ENCODE data around the gene PTPRN2. TPM values are rescaled to one million over a fixed set of nuclear protein-coding genes. Genes with fewer than 3 reads are reported as not detected.
"Not testable (repeated sequence)": the region's sequence is repeated elsewhere in the genome, so short reads cannot be mapped to it uniquely, and the experiment has no call there.

Gene PTPRN2
- total RNA-seq, 1 experiment from 2014 or later = not detected

DNA sequence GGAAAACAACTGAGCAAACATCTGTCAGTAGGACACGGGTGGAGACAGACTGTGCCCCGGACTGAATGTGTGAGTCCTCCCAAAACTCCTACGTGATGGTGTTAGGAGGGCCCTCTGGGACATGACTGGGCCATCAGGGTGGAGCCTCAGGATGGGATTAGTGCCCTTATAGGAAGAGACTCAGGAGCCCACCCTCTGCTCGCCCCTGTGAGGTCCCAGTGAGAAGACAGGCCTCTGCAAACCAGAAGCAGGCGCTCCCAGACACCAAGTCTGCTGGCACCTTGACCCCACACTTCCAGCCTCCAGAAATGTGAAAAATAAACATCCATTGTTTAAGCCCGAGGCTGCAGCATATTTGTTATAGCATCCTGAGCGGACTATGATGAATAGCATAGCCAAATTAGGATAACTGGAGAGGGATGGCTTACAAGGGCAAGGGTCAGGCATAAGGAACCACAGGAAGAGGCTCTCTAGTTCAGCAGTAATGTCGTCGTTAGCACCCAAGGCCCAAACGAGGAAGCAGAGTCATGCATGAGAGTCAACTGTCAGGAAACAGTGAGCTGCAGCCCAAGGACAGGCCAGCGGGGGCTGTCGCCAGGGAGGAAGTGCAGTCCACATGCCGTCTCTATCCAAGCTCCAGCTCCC, 50.6 kb downstream of the PTPRN2 start:
- Histone ChIP-seq H3K27ac (no peak overlapping the region), H3K36me3 (ENCODE audit: low read depth) (no peaks in the 10 kb centered on the region), H3K79me2 (ENCODE audit: low read depth) (no peaks in the 10 kb centered on the region), H3K4me3 (no peak overlapping the region), H3K9me3 (ENCODE audit: insufficient read depth, low read depth) (no peaks in the 10 kb centered on the region; the same call in 1 of the 2 replicates), H3K4me1 (replicated peaks; ENCODE audit: insufficient read depth) (no peaks in the 10 kb centered on the region), H3K4me2 (no peak overlapping the region), H2AFZ (no peak overlapping the region), H3K27me3 (ENCODE audit: insufficient read depth, low read depth) (peaks cover 100% of the 10 kb centered on the region), H3K9me2 (ENCODE audit: insufficient read depth) (no peaks in the 10 kb centered on the region), H4K20me1 (ENCODE audit: insufficient read depth) (no peaks in the 10 kb centered on the region), H3F3A (ENCODE audit: insufficient read depth, low read depth) (no peaks in the 10 kb centered on the region)
- ChIA-PET POLR2A (ENCODE audit: unreplicated experiment) (no interaction called here), CTCF (no interaction called here)
- DNase-seq = no peak
- intact Hi-C loops (cut with micrococcal nuclease; ENCODE audit: unreplicated experiment) = no loop called here
- TF ChIP-seq, protein P1, sequence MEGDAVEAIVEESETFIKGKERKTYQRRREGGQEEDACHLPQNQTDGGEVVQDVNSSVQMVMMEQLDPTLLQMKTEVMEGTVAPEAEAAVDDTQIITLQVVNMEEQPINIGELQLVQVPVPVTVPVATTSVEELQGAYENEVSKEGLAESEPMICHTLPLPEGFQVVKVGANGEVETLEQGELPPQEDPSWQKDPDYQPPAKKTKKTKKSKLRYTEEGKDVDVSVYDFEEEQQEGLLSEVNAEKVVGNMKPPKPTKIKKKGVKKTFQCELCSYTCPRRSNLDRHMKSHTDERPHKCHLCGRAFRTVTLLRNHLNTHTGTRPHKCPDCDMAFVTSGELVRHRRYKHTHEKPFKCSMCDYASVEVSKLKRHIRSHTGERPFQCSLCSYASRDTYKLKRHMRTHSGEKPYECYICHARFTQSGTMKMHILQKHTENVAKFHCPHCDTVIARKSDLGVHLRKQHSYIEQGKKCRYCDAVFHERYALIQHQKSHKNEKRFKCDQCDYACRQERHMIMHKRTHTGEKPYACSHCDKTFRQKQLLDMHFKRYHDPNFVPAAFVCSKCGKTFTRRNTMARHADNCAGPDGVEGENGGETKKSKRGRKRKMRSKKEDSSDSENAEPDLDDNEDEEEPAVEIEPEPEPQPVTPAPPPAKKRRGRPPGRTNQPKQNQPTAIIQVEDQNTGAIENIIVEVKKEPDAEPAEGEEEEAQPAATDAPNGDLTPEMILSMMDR (conservative IDR thresholded peaks at IDR 0.05) = no peak
- TF ChIP-seq EZH2 (IDR thresholded peaks at IDR 0.05; ENCODE audit: low read depth) = no peak
- no TSS peak for BruUV-seq (replicated peaks)

DNA sequence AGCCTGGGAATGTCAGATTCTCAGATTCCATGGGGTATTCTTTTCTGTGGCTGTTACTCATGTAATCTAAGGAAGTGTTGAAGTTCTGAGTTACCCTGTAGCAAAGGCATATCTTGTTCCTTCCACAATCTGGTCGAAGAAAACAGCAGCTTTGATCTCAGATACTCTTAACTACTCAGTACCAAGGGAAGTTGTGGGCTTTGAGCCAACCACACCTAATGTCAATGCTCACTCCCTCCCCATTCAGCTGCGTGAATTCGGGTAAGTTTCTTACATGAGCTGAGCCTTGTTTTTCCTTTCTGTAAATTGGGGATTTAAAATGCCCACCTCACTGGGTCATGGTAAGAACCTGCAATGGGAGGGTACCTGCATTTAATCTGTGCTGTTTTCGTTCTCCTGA, 52.5 kb downstream of the PTPRN2 start:
- BruUV-seq (replicated peaks) = no TSS peak
- no peaks in the 10 kb centered on the region for H3K36me3 ChIP-seq (ENCODE audit: low read depth)
- no peaks in the 10 kb centered on the region; the same call in 1 of the 2 replicates for H3K9me3 ChIP-seq (ENCODE audit: insufficient read depth, low read depth)
- no peaks in the 10 kb centered on the region for H3K9me2 ChIP-seq (ENCODE audit: insufficient read depth)
- intact Hi-C loops (cut with micrococcal nuclease; ENCODE audit: unreplicated experiment) = no loop called here
- H3K27ac ChIP-seq = no peak overlapping the region
- no peaks in the 10 kb centered on the region for H4K20me1 ChIP-seq (ENCODE audit: insufficient read depth)
- no peak overlapping the region for H3K4me3 ChIP-seq
- no peaks in the 10 kb centered on the region for H3F3A ChIP-seq (ENCODE audit: insufficient read depth, low read depth)
- H3K4me2 ChIP-seq = no peak overlapping the region
- no peak for DNase-seq
- H3K4me1 ChIP-seq (replicated peaks; ENCODE audit: insufficient read depth) = no peaks in the 10 kb centered on the region
- peaks cover 100% of the 10 kb centered on the region for H3K27me3 ChIP-seq (ENCODE audit: insufficient read depth, low read depth)
- no peaks in the 10 kb centered on the region for H3K79me2 ChIP-seq (ENCODE audit: low read depth)
- TF ChIP-seq, protein P1 (conservative IDR thresholded peaks at IDR 0.05) = no peak
- TF ChIP-seq EZH2 (IDR thresholded peaks at IDR 0.05; ENCODE audit: low read depth) = no peak
- H2AFZ ChIP-seq = no peak overlapping the region
- POLR2A ChIA-PET (ENCODE audit: unreplicated experiment) = no interaction called here
- CTCF ChIA-PET = no interaction called here

DNA sequence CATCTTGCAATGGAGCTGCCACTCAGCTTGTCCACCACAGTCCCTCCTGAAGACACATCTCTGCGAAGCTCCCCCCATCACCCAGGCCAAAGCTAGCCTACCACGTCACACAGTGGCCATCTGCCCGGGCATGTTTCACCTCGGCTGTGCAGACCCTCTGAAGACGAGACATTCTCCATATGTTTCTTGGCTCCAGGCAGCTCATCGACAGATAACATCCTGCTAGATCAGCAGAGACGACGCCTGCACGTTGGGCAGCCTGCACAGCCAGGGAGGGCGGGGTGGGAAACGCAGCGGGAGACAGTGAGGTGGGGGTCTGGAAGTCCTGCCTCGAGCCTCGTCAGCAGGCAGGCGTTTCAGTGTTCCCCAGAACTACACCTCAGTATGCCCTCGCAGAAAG, 53.0 kb downstream of the PTPRN2 start:
- intact Hi-C loops (cut with micrococcal nuclease; ENCODE audit: unreplicated experiment) = no loop called here
- H3K4me2 ChIP-seq = no peak overlapping the region
- H3K36me3 ChIP-seq (ENCODE audit: low read depth) = no peaks in the 10 kb centered on the region
- no peak for DNase-seq
- TF ChIP-seq, protein P1 (conservative IDR thresholded peaks at IDR 0.05) = no peak
- no peak for TF ChIP-seq EZH2 (IDR thresholded peaks at IDR 0.05; ENCODE audit: low read depth)
- POLR2A ChIA-PET (ENCODE audit: unreplicated experiment) = no interaction called here
- no peaks in the 10 kb centered on the region for H3K79me2 ChIP-seq (ENCODE audit: low read depth)
- BruUV-seq (replicated peaks) = no TSS peak
- no peak overlapping the region for H3K27ac ChIP-seq
- no peaks in the 10 kb centered on the region for H3F3A ChIP-seq (ENCODE audit: insufficient read depth, low read depth)
- H4K20me1 ChIP-seq (ENCODE audit: insufficient read depth) = no peaks in the 10 kb centered on the region
- CTCF ChIA-PET = no interaction called here
- no peak overlapping the region for H2AFZ ChIP-seq
- peaks cover 100% of the 10 kb centered on the region for H3K27me3 ChIP-seq (ENCODE audit: insufficient read depth, low read depth)
- no peak overlapping the region for H3K4me3 ChIP-seq
- H3K4me1 ChIP-seq (replicated peaks; ENCODE audit: insufficient read depth) = no peaks in the 10 kb centered on the region
- H3K9me2 ChIP-seq (ENCODE audit: insufficient read depth) = no peaks in the 10 kb centered on the region
- H3K9me3 ChIP-seq (ENCODE audit: insufficient read depth, low read depth) = no peaks in the 10 kb centered on the region; the same call in 1 of the 2 replicates

DNA sequence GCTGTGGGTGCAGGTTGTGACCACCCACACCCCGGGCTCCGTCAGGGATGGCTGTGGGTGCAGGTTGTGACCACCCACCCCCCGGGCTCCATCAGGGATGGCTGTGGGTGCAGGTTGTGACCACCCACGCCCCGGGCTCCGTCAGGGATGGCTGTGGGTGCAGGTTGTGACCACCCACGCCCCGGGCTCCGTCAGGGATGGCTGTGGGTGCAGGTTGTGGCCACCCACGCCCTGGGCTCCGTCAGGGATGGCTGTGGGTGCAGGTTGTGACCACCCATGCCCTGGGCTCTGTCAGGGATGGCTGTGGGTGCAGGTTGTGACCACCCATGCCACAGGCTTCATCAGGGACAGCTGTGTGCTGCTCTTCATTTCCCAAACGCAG, 53.5 kb downstream of the PTPRN2 start:
- H3K4me2 ChIP-seq; H3K79me2 ChIP-seq (ENCODE audit: low read depth); H3K36me3 ChIP-seq (ENCODE audit: low read depth); H2AFZ ChIP-seq; H3K9me2 ChIP-seq (ENCODE audit: insufficient read depth); BruUV-seq (replicated peaks); H3K27ac ChIP-seq; H3K4me3 ChIP-seq; H4K20me1 ChIP-seq (ENCODE audit: insufficient read depth); H3K4me1 ChIP-seq (replicated peaks; ENCODE audit: insufficient read depth); H3K9me3 ChIP-seq (ENCODE audit: insufficient read depth, low read depth); H3F3A ChIP-seq (ENCODE audit: insufficient read depth, low read depth); CTCF ChIA-PET; DNase-seq; intact Hi-C loops (cut with micrococcal nuclease; ENCODE audit: unreplicated experiment); POLR2A ChIA-PET (ENCODE audit: unreplicated experiment): not testable (repeated sequence)
- H3K27me3 ChIP-seq (ENCODE audit: insufficient read depth, low read depth) = peaks cover 100% of the 10 kb centered on the region

Measured in PC-9 (cell line).